Large intestine (tissue), 3 donors: ENCODE data around the gene PCDHAC2. TPM values are rescaled to one million over a fixed set of nuclear protein-coding genes. Genes with fewer than 3 reads are reported as not detected.

Experiments
- DNase-seq, 2 donors: peaks; one replicate each; pipeline versions ENCODE4 v3.0.0 to v3.0.0-alpha.2; 2013
- H3K27ac ChIP-seq: one replicate; pipeline ENCODE4 v1.5.1; 2013; ENCODE audit warnings: low read length
- H3K27me3 ChIP-seq: 2 replicates; pipeline ENCODE4 v1.6.1; 2013; ENCODE audit warnings: low read length; ENCODE audit not compliant: control insufficient read depth, insufficient read depth
- H3K36me3 ChIP-seq: 2 replicates; pipeline ENCODE4 v1.6.1; 2013; ENCODE audit warnings: low read length; ENCODE audit not compliant: control insufficient read depth, insufficient read depth
- H3K4me1 ChIP-seq: one replicate; pipeline ENCODE4 v1.6.1; 2013; ENCODE audit warnings: low read length; ENCODE audit not compliant: control insufficient read depth, insufficient read depth
- H3K4me3 ChIP-seq: one replicate; pipeline ENCODE4 v1.5.1; 2013; ENCODE audit warnings: low read length
- H3K9me3 ChIP-seq: one replicate; pipeline ENCODE4 v1.6.1; 2013; ENCODE audit warnings: mild to moderate bottlenecking, low read depth, low read length, moderate library complexity; ENCODE audit not compliant: control insufficient read depth
- WGBS: methylation state at CpG from one replicate; pipeline ENCODE4 v1.1.5; 2013; ENCODE audit warnings: low lambda C conversion rate; ENCODE audit not compliant: insufficient coverage; 5-methylcytosine and 5-hydroxymethylcytosine counted together
- polyA plus RNA-seq: library from polyadenylated mRNA; unstranded; fragments of 120-200 nt; gene quantifications from one replicate; pipeline ENCODE4 v1.2.1, GENCODE V29; 2013

Gene PCDHAC2
- polyA plus RNA-seq, 1 donor, result 2.4 TPM

- no peaks in the 10 kb centered on the region for H3K4me1 ChIP-seq
- 20% methylated on average over 1 of the region's 3 CpGs for WGBS
- H3K4me3 ChIP-seq, result no peak overlapping the region
- H3K27ac ChIP-seq, result no peak overlapping the region
- H3K36me3 ChIP-seq, result no peaks in the 10 kb centered on the region
- no peaks in the 10 kb centered on the region for H3K27me3 ChIP-seq
- H3K9me3 ChIP-seq, result no peaks in the 10 kb centered on the region
- DNase-seq, result no peak
Measured at GRCh38 chr5:140986117-140986521, 19.8 kb downstream of the PCDHAC2 start.

- Histone ChIP-seq H3K27me3 (no peaks in the 10 kb centered on the region), H3K9me3 (no peaks in the 10 kb centered on the region), H3K4me3 (no peak overlapping the region), H3K4me1 (no peaks in the 10 kb centered on the region), H3K36me3 (no peaks in the 10 kb centered on the region), H3K27ac (no peak overlapping the region)
- DNase-seq, result no peak
- WGBS, result no CpG with 5 or more reads among the region's 5 CpGs
Measured at GRCh38 chr5:140988100-140988499, 21.8 kb downstream of the PCDHAC2 start.

GRCh38 chr5:140988608-140989007, 22.3 kb downstream of the PCDHAC2 start:
- Histone ChIP-seq H3K4me3 (no peak overlapping the region), H3K9me3 (no peaks in the 10 kb centered on the region), H3K4me1 (no peaks in the 10 kb centered on the region), H3K27me3 (no peaks in the 10 kb centered on the region), H3K36me3 (no peaks in the 10 kb centered on the region), H3K27ac (no peak overlapping the region)
- 60% methylated on average over 1 of the region's 5 CpGs for WGBS
- no peak for DNase-seq

GRCh38 chr5:140989254-140990020, 23.2 kb downstream of the PCDHAC2 start:
- Histone ChIP-seq H3K27ac (no peak overlapping the region), H3K4me3 (no peak overlapping the region)
- WGBS, result 75% methylated on average over 2 of the region's 7 CpGs

GRCh38 chr5:140992828-140993227, 26.6 kb downstream of the PCDHAC2 start:
- Histone ChIP-seq H3K27ac (no peak overlapping the region), H3K4me1 (no peaks in the 10 kb centered on the region), H3K9me3 (no peaks in the 10 kb centered on the region), H3K27me3 (no peaks in the 10 kb centered on the region), H3K36me3 (no peaks in the 10 kb centered on the region), H3K4me3 (no peak overlapping the region)
- no peak for DNase-seq
- WGBS, result no CpG with 5 or more reads among the region's 2 CpGs

More at GRCh38 chr5:140989254-140990020, 23.2 kb downstream of the PCDHAC2 start:
- Histone ChIP-seq H3K27me3 (no peaks in the 10 kb centered on the region), H3K9me3 (no peaks in the 10 kb centered on the region), H3K36me3 (no peaks in the 10 kb centered on the region), H3K4me1 (no peaks in the 10 kb centered on the region)
- no peak for DNase-seq

- Histone ChIP-seq H3K4me3 (no peak overlapping the region), H3K27ac (no peak overlapping the region), H3K36me3 (no peaks in the 10 kb centered on the region), H3K27me3 (no peaks in the 10 kb centered on the region), H3K4me1 (no peaks in the 10 kb centered on the region), H3K9me3 (no peaks in the 10 kb centered on the region)
- DNase-seq, result no peak
- WGBS, result no CpG with 5 or more reads among the region's 1 CpG
Measured at GRCh38 chr5:140996060-140996459, 29.8 kb downstream of the PCDHAC2 start.

GRCh38 chr5:140998921-140999410, 32.7 kb downstream of the PCDHAC2 start:
- WGBS, result no CpG with 5 or more reads among the region's 2 CpGs
- DNase-seq, result no peak
- Histone ChIP-seq H3K36me3 (no peaks in the 10 kb centered on the region), H3K27me3 (peaks cover 12% of the 10 kb centered on the region), H3K9me3 (no peaks in the 10 kb centered on the region), H3K4me1 (no peaks in the 10 kb centered on the region), H3K27ac (no peak overlapping the region), H3K4me3 (no peak overlapping the region)

GRCh38 chr5:141001446-141001843, 35.2 kb downstream of the PCDHAC2 start:
- DNase-seq, result no peak
- Histone ChIP-seq H3K9me3 (no peaks in the 10 kb centered on the region), H3K36me3 (no peaks in the 10 kb centered on the region), H3K4me1 (no peaks in the 10 kb centered on the region), H3K27ac (peak overlapping the region; percentile 18), H3K27me3 (peaks cover 14% of the 10 kb centered on the region), H3K4me3 (no peak overlapping the region)
- no CpG with 5 or more reads among the region's 9 CpGs for WGBS

GRCh38 chr5:141001844-141002604, 35.7 kb downstream of the PCDHAC2 start:
- H3K36me3 ChIP-seq, result no peaks in the 10 kb centered on the region
- WGBS, result no CpG with 5 or more reads among the region's 19 CpGs
- H3K4me1 ChIP-seq, result no peaks in the 10 kb centered on the region
- H3K27ac ChIP-seq, result peak overlapping the region; percentile 18
- no peak overlapping the region for H3K4me3 ChIP-seq
- peaks cover 14% of the 10 kb centered on the region for H3K27me3 ChIP-seq
- DNase-seq, result peak; percentile 10 to 17
- H3K9me3 ChIP-seq, result no peaks in the 10 kb centered on the region

- peaks cover 14% of the 10 kb centered on the region for H3K27me3 ChIP-seq
- no peak overlapping the region for H3K27ac ChIP-seq
- DNase-seq, result no peak
- no peak overlapping the region for H3K4me3 ChIP-seq
- no CpG with 5 or more reads among the region's 3 CpGs for WGBS
- H3K4me1 ChIP-seq, result no peaks in the 10 kb centered on the region
- no peaks in the 10 kb centered on the region for H3K36me3 ChIP-seq
- no peaks in the 10 kb centered on the region for H3K9me3 ChIP-seq
Measured at GRCh38 chr5:141002605-141002965, 36.3 kb downstream of the PCDHAC2 start.
